ENCODE measurements around the gene INHBB. TPM values are rescaled to one million over a fixed set of nuclear protein-coding genes. Genes with fewer than 3 reads are reported as not detected.

The INHBB gene
- total and polyA plus RNA-seq, 8 donors, result 0.37 to 7.2 (median 0.89) TPM; not detected in 1

GRCh38 chr2:120381661-120382060 lies 35.7 kb downstream of the INHBB start:
- TF ChIP-seq CTCF (IDR thresholded peaks at IDR 0.05), result no peak
- intact Hi-C loops (cut with DNase I; ENCODE audit: low total_unique reads), result no loop called here

GRCh38 chr2:120382541-120383144 lies 36.7 kb downstream of the INHBB start:
- 86 to 96% (median 94%) methylated on average over 10 to 11 of the region's 11 CpGs for WGBS, 5 donors
- no peak overlapping the region for H3K4me3 ChIP-seq
- no peaks in the 10 kb centered on the region for H3K36me3 ChIP-seq
- peaks cover 0 to 18% (median 0%) of the 10 kb centered on the region in 3 donors for H3K27me3 ChIP-seq
- DNase-seq, result no peak
- H3K9me3 ChIP-seq, result no peaks in the 10 kb centered on the region
- no peak overlapping the region for H3K27ac ChIP-seq
- TF ChIP-seq POLR2A (IDR thresholded peaks at IDR 0.05) (no peak), CTCF (IDR thresholded peaks at IDR 0.05) (no peak), EP300 (IDR thresholded peaks at IDR 0.05) (no peak), POLR2AphosphoS5 (IDR thresholded peaks at IDR 0.05) (no peak)
- H3K4me1 ChIP-seq, result no peaks in the 10 kb centered on the region
- intact Hi-C loops (cut with DNase I; ENCODE audit: low total_unique reads), result no loop called here

More at GRCh38 chr2:120381661-120382060, 35.7 kb downstream of the INHBB start:
- Histone ChIP-seq H3K27me3 (peaks cover 0 to 25% (median 0%) of the 10 kb centered on the region in 3 donors), H3K36me3 (no peaks in the 10 kb centered on the region), H3K9me3 (no peaks in the 10 kb centered on the region), H3K27ac (no peak overlapping the region), H3K4me1 (no peaks in the 10 kb centered on the region), H3K4me3 (no peak overlapping the region)
- WGBS, 5 donors, result 69 to 90% (median 81%) methylated on average over 4 of the region's 4 CpGs
- DNase-seq, result no peak

- intact Hi-C loops (cut with DNase I; ENCODE audit: low total_unique reads), result no loop called here
- Histone ChIP-seq H3K9me3 (no peaks in the 10 kb centered on the region), H3K36me3 (no peaks in the 10 kb centered on the region), H3K27me3 (peaks cover 0 to 18% (median 0%) of the 10 kb centered on the region in 3 donors), H3K27ac (no peak overlapping the region), H3K4me1 (no peaks in the 10 kb centered on the region), H3K4me3 (no peak overlapping the region)
- no peak for TF ChIP-seq EP300 (IDR thresholded peaks at IDR 0.05)
- WGBS, 5 donors, result 83 to 95% (median 93%) methylated on average over 6 to 7 of the region's 7 CpGs
- DNase-seq, result no peak
These were observed 37.3 kb downstream of the INHBB start for GRCh38 chr2:120383191-120383590.

- DNase-seq, result peak in 1 of 2 donors; percentile 28
- H3K4me1 ChIP-seq, result no peaks in the 10 kb centered on the region
- no peak overlapping the region for H3K27ac ChIP-seq
- H3K9me3 ChIP-seq, result no peaks in the 10 kb centered on the region
- intact Hi-C loops (cut with DNase I; ENCODE audit: low total_unique reads), result no loop called here
- TF ChIP-seq POLR2A (IDR thresholded peaks at IDR 0.05), result no peak
- no peaks in the 10 kb centered on the region for H3K36me3 ChIP-seq
- no peak overlapping the region for H3K4me3 ChIP-seq
- H3K27me3 ChIP-seq, result peaks cover 0 to 18% (median 0%) of the 10 kb centered on the region in 3 donors
- WGBS, 5 donors, result 83 to 90% (median 87%) methylated on average over 9 to 13 of the region's 13 CpGs
These were observed 37.9 kb downstream of the INHBB start for GRCh38 chr2:120383631-120384340.

GRCh38 chr2:120384486-120385354 lies 38.8 kb downstream of the INHBB start:
- no peak for TF ChIP-seq EP300 (IDR thresholded peaks at IDR 0.05)
- TF ChIP-seq POLR2AphosphoS5 (IDR thresholded peaks at IDR 0.05), result no peak
- no peak for TF ChIP-seq POLR2A (IDR thresholded peaks at IDR 0.05)
- TF ChIP-seq CTCF (IDR thresholded peaks at IDR 0.05), result no peak
- Histone ChIP-seq H3K27ac (no peak overlapping the region), H3K4me1 (no peaks in the 10 kb centered on the region), H3K9me3 (no peaks in the 10 kb centered on the region), H3K4me3 (no peak overlapping the region), H3K27me3 (peaks cover 0 to 21% (median under 1%) of the 10 kb centered on the region in 3 donors), H3K36me3 (no peaks in the 10 kb centered on the region)
- intact Hi-C loops (cut with DNase I; ENCODE audit: low total_unique reads), result no loop called here
- DNase-seq, result peak in 1 of 2 donors; percentile 45
- WGBS, 5 donors, result 45 to 70% (median 59%) methylated on average over 11 to 13 of the region's 13 CpGs

All from stomach (tissue), 9 donors.